ENCODE data around the gene MTCP1.
A peak's percentile ranks its signal among the peaks of the same experiment; 100 is the strongest.

DNA sequence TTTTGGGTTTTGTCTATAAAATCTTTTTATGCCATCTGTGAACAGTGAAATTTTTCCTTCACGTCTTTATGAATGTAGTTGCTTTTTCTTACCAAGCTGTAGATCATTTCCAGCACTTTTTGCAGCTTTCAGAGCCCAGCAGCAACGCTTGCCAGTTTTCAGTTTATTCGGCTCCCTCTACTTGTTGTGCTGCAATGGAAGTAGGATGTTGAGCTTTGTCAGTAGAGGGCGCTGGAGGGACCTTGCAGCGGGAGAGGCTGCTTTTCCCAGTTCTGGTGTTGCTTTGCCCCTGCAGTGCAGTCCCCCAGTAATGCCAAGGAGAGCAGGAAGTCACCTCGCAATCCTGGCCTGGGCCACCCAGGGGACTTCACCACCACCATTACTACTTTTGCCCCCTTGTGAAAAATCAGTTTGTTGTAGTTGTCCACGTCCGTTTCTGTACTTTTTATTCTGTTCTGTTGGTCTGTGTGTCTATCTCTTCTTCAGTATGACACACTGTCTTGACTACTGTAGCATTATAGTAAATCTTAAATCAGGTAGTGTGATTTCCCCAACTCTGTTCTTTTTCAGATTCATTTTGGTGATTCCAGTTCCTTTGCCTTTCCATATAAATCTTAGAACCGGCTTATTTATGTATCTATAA, 21.8 kb downstream of the MTCP1 start:
- TF ChIP-seq, protein P1, sequence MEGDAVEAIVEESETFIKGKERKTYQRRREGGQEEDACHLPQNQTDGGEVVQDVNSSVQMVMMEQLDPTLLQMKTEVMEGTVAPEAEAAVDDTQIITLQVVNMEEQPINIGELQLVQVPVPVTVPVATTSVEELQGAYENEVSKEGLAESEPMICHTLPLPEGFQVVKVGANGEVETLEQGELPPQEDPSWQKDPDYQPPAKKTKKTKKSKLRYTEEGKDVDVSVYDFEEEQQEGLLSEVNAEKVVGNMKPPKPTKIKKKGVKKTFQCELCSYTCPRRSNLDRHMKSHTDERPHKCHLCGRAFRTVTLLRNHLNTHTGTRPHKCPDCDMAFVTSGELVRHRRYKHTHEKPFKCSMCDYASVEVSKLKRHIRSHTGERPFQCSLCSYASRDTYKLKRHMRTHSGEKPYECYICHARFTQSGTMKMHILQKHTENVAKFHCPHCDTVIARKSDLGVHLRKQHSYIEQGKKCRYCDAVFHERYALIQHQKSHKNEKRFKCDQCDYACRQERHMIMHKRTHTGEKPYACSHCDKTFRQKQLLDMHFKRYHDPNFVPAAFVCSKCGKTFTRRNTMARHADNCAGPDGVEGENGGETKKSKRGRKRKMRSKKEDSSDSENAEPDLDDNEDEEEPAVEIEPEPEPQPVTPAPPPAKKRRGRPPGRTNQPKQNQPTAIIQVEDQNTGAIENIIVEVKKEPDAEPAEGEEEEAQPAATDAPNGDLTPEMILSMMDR (conservative IDR thresholded peaks at IDR 0.05; ENCODE audit: low read depth, low read length), result peak; percentile 77
- no peak for TF ChIP-seq EZH2 (IDR thresholded peaks at IDR 0.05; ENCODE audit: low read length, unreplicated experiment)
- TF ChIP-seq EZH2phosphoT487 (IDR thresholded peaks at IDR 0.05; ENCODE audit: borderline replicate concordance, low read length), result no peak

Measured in PC-3 (cell line).